ENCODE measurements around the gene OR5F1. TPM values are rescaled to one million over a fixed set of nuclear protein-coding genes. Genes with fewer than 3 reads are reported as not detected.

OR5F1 gene
- total RNA-seq, 1 donor from 2014 or later: not detected

DNA sequence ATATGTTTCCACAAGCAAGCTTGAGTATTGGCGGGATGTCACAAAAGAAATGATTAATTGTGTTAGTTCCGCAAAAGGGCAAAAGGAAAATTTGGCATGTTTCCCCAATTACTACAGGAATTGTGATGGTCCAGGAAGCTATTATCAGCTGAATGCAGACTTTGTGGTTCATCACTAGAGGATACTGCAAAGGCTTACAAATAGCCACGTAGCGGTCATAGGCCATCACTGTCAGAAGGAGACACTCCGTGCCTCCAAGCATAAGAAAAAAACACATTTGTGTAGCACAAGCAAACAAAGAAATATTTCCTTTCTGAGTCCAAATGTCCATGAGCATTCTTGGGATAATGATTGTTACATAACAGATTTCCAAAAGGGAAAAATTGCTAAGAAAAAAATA, 26.5 kb downstream of the OR5F1 start:
- Mint-ChIP-seq H3K4me1 (ENCODE audit: unreplicated experiment) (no peaks in the 10 kb centered on the region), H3K36me3 (no peaks in the 10 kb centered on the region), H3K27me3 (no peaks in the 10 kb centered on the region), H3K27ac (no peak overlapping the region), H3K4me3 (no peak overlapping the region), H3K9me3 (no peaks in the 10 kb centered on the region)
- DNase-seq (ENCODE audit: extremely low spot score, unreplicated experiment): no peak
- TF ChIP-seq CTCF (conservative IDR thresholded peaks at IDR 0.05): no peak

DNA sequence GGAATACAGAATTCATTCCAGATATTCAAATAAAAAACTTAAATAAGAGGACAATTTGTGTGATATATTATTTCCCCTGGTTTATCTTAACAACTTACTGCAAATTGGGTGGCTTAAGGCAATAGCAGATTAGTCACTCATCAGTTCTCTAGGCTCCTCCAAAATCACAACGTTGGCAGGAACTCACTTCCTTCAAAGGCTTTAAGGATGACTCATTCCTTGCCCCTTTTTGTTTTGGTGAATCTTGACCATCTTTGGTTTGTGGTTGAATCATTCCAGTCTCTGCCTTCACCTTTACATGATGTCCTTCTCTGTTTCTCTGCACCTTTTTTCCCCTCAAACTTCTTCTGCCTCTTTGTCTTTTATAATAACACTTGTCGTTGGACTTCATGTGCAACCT, 28.0 kb downstream of the OR5F1 start:
- TF ChIP-seq CTCF (conservative IDR thresholded peaks at IDR 0.05): no peak
- Mint-ChIP-seq H3K36me3 (no peaks in the 10 kb centered on the region), H3K9me3 (no peaks in the 10 kb centered on the region), H3K4me3 (no peak overlapping the region), H3K27me3 (no peaks in the 10 kb centered on the region), H3K27ac (no peak overlapping the region), H3K4me1 (ENCODE audit: unreplicated experiment) (no peaks in the 10 kb centered on the region)
- no peak for DNase-seq (ENCODE audit: extremely low spot score, unreplicated experiment)

GRCh38 chr11:55956521-55956920, 37.9 kb downstream of the OR5F1 start:
- no peak for DNase-seq (ENCODE audit: extremely low spot score, unreplicated experiment)
- TF ChIP-seq CTCF (conservative IDR thresholded peaks at IDR 0.05): no peak
- H3K36me3 Mint-ChIP-seq: no peaks in the 10 kb centered on the region
- H3K4me3 Mint-ChIP-seq: no peak overlapping the region
- H3K27me3 Mint-ChIP-seq: no peaks in the 10 kb centered on the region
- H3K4me1 Mint-ChIP-seq (ENCODE audit: unreplicated experiment): no peaks in the 10 kb centered on the region
- H3K27ac Mint-ChIP-seq: no peak overlapping the region
- H3K9me3 Mint-ChIP-seq: no peaks in the 10 kb centered on the region

DNA sequence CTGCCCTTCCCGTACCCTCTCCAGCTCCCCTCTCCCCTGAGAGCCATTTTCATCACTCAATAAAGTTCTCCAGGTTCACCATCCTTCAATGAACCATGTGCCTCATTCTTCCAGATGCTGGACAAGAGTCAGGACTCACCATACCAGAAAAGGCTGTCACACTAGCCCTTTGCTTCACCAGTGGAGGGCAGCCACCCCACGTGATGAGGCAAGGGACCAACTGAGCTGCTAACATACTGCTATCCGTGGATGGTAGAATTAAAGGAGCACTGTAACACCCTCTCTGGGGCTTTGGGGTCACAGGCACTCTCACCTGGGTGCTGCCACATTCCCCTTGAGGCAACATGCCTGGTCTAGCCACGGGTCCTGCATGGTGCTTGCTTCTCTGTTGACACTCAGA, 45.1 kb downstream of the OR5F1 start:
- DNase-seq (ENCODE audit: extremely low spot score, unreplicated experiment): no peak
- H3K4me1 Mint-ChIP-seq (ENCODE audit: unreplicated experiment): no peaks in the 10 kb centered on the region
- no peaks in the 10 kb centered on the region for H3K9me3 Mint-ChIP-seq
- H3K27ac Mint-ChIP-seq: no peak overlapping the region
- H3K36me3 Mint-ChIP-seq: no peaks in the 10 kb centered on the region
- no peak overlapping the region for H3K4me3 Mint-ChIP-seq
- TF ChIP-seq CTCF (conservative IDR thresholded peaks at IDR 0.05): no peak
- no peaks in the 10 kb centered on the region for H3K27me3 Mint-ChIP-seq

Other genes starting within 250 kb of the OR5F1 start
- not detected in 2 replicates for gene OR5D13, start 221.2 kb downstream of the OR5F1 start, total RNA-seq (ENCODE audit: low replicate concordance)
- not detected in 2 replicates for gene OR5D14, start 199.1 kb downstream of the OR5F1 start, total RNA-seq (ENCODE audit: low replicate concordance)
- not detected in 2 replicates for gene OR5L1, start 183.3 kb downstream of the OR5F1 start, total RNA-seq (ENCODE audit: low replicate concordance)
- gene OR5D18, start 175.0 kb downstream of the OR5F1 start, total RNA-seq (ENCODE audit: low replicate concordance): not detected in 2 replicates
- not detected in 2 replicates for gene OR5L2, start 167.4 kb downstream of the OR5F1 start, total RNA-seq (ENCODE audit: low replicate concordance)
- not detected in 2 replicates for gene OR5D16, start 155.9 kb downstream of the OR5F1 start, total RNA-seq (ENCODE audit: low replicate concordance)
- not detected in 2 replicates for gene TRIM51, start 111.3 kb downstream of the OR5F1 start, total RNA-seq (ENCODE audit: low replicate concordance)
- gene OR5W2, start 80.0 kb downstream of the OR5F1 start, total RNA-seq (ENCODE audit: low replicate concordance): not detected in 2 replicates
- not detected in 2 replicates for gene OR5I1, start 58.2 kb downstream of the OR5F1 start, total RNA-seq (ENCODE audit: low replicate concordance)
- not detected in 2 replicates for gene OR10AG1, start 24.7 kb downstream of the OR5F1 start, total RNA-seq (ENCODE audit: low replicate concordance)
- gene OR5AS1, start 33.0 kb upstream of the OR5F1 start, total RNA-seq (ENCODE audit: low replicate concordance): not detected in 2 replicates
- not detected in 2 replicates for gene OR8I2, start 98.7 kb upstream of the OR5F1 start, total RNA-seq (ENCODE audit: low replicate concordance)
- gene OR8H2, start 109.1 kb upstream of the OR5F1 start, total RNA-seq (ENCODE audit: low replicate concordance): not detected in 2 replicates
- not detected in 2 replicates for gene OR8H3, start 127.7 kb upstream of the OR5F1 start, total RNA-seq (ENCODE audit: low replicate concordance)
- not detected in 2 replicates for gene OR8J3, start 145.6 kb upstream of the OR5F1 start, total RNA-seq (ENCODE audit: low replicate concordance)
- gene OR8K5, start 165.7 kb upstream of the OR5F1 start, total RNA-seq (ENCODE audit: low replicate concordance): not detected in 2 replicates
- gene OR5J2, start 182.0 kb upstream of the OR5F1 start, total RNA-seq (ENCODE audit: low replicate concordance): not detected in 2 replicates
- gene OR5T2, start 239.6 kb upstream of the OR5F1 start, total RNA-seq (ENCODE audit: low replicate concordance): not detected in 2 replicates

Data from type B pancreatic cell (in vitro differentiated cells).